ENCODE results near the gene ENPP1.

Gene ENPP1

DNA sequence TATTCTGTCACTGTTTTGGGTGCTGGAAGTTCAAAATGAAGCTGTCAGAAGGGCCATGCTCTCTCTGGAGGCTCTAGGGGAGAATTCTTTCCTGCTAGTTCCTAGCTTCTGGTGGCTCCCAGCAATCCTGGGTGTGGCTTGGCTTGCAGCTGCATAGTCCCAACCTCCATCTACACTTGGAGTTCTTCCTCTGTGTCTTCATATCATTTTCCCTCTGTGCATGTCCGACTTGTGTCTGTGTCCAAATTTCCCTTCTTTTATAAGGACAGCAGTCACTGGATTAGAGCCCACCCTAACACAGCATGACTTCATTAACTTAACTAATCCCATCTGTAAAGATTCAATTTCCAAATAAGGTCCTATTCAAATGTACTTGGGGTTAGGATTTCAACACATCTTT lies 23.3 kb upstream of the ENPP1 start:
- no peak for DNase-seq (ENCODE audit: low read depth in 2 of 2, low spot score in 1 of 2)

DNA sequence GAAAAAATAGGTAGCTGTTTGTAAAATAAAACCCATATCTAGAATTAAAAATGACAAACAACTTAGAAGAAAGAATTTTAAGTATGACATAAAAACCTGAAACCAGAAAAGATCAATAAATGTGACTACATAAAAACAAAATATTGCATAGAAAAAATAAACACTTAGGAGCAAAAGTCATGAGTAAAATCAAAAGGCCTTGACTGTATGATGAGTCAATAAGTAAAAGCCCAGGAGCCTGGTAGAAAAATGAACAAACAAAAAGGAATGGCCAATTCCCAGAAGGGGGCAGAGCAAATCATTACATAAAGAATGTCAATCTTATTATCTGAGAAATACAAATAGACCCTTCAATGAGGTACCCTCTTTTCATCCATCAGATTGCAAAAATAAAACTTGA lies 20.7 kb upstream of the ENPP1 start:
- DNase-seq (ENCODE audit: low read depth in 2 of 2, low spot score in 1 of 2): no peak

DNA sequence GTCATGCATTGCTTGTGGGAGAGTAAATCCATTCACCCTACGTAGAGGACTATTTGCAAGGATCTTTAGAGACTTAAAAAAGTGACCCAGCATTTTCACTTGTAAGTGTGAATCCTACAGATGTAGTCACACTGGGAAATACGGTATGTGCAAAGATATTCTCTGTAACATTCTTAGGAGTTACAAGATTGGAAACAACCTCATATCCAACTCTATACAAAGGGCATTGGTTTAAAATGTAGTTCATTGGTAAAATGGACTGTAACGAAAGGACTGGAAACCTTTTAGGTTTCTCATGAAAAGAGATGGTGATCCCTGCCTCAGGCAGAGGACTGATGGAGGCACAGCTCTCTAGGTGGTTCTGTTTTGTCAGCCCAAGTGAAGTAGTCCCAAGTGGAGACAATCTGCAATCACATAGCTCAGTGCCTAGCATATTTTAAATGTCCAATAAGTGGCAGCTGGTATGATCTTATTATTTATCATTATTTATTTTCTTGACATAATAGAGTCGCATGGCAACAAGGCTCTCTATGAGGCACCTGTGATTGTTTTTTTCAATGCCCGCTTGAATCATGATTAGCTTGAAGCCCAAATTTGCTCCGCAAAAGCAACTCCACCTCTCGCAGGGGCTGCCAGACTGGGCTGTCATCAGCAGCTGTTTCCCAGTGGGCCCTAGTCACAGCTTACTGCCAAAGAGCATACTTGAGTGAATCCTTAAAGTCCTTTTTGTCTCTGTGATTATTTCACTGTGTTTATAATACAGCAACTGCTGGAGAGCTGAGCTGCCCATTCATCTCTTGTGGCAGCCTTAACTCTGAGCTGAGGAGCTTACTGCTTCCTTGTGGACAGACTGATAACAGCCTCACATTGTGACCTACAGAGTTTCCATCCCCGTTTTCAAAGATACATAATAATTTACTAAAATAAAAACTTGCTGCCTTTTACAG lies 19.8 kb upstream of the ENPP1 start:
- DNase-seq (ENCODE audit: low read depth in 2 of 2, low spot score in 1 of 2): no peak

GRCh38 chr6:131789219-131789618 lies 18.6 kb upstream of the ENPP1 start:
- DNase-seq (ENCODE audit: low read depth in 2 of 2, low spot score in 1 of 2): no peak

- no peak for DNase-seq (ENCODE audit: low read depth in 2 of 2, low spot score in 1 of 2)
Observed at GRCh38 chr6:131791476-131791875, 16.3 kb upstream of the ENPP1 start.

GRCh38 chr6:131792091-131792496 lies 15.7 kb upstream of the ENPP1 start:
- DNase-seq (ENCODE audit: low read depth in 2 of 2, low spot score in 1 of 2): no peak

DNA sequence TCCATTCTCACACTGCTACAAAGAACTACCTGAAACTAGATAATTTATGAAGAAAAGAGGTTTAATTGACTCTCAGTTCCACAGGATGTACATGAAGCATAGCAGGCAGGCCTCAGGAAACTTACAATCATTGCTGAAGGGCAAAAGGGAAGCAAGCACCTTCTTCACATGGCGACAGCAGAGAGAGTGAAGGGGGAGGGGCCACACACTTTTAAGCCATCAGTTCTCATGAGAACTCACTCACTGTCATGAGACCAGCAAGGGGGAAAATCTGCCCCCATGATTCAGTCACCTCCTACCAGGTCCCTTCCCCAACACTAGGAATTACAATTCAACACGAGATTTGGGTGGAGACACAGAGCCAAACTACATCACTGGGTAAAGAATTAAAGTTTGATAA lies 12.5 kb upstream of the ENPP1 start:
- no peak for DNase-seq (ENCODE audit: low read depth in 2 of 2, low spot score in 1 of 2)

DNA sequence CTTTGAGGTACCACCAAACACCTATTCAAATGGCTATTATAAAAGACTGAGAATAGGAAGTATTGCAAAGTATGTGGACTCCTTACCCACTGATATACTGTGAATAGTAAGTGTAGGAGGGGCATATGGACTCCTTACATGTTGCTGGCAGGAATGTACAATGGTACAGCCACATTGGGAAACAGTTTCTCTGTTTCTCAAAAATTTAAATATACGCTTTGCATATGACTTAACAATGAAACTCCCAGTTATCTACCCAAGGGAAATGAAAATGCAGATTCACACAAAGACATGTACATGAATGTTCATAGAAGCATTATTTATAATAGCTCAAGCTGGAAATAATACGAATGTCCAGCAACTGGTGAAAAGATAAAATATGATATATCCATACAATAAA lies 5.5 kb upstream of the ENPP1 start:
- no peak for DNase-seq (ENCODE audit: low read depth in 2 of 2, low spot score in 1 of 2)

- DNase-seq (ENCODE audit: low read depth in 2 of 2, low spot score in 1 of 2): no peak
Observed at GRCh38 chr6:131803007-131803769, 4.6 kb upstream of the ENPP1 start.

DNA sequence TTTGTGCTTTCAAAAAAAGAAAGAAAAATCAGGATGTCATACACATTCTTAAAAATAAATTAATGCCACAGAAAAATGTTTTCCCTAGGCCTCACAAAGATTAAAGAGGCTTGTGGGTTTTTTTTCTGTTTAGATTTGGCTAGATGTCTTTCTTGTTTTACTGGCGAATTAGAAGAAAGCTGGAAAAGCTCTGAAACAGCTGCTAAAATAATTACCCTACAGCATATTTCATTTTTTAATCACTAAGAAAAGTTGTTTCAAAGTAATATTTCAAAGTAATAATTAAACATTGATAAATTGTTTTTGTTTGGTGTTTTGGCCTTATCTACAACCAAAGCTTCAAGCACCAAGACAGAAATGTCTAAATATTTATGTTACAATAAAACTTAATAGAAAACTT lies 3.7 kb upstream of the ENPP1 start:
- DNase-seq (ENCODE audit: low read depth in 2 of 2, low spot score in 1 of 2): no peak

DNA sequence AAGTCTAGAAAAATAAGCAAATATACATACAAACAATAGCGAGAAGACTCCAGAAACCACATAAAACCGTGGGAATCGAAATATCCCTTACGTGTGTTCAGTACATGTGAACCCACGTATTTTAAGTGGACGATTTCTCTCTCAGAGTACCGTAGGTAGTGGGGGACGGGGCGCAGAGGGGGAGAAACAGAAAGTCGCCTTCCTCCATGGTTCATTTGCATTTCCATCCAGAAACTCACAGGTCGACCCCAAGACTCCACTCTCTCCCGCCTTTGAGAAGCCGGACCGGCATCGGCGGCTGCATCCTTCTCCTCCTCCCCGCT lies 538 bp upstream of the ENPP1 start:
- no peak for DNase-seq (ENCODE audit: low read depth in 2 of 2, low spot score in 1 of 2)

DNA sequence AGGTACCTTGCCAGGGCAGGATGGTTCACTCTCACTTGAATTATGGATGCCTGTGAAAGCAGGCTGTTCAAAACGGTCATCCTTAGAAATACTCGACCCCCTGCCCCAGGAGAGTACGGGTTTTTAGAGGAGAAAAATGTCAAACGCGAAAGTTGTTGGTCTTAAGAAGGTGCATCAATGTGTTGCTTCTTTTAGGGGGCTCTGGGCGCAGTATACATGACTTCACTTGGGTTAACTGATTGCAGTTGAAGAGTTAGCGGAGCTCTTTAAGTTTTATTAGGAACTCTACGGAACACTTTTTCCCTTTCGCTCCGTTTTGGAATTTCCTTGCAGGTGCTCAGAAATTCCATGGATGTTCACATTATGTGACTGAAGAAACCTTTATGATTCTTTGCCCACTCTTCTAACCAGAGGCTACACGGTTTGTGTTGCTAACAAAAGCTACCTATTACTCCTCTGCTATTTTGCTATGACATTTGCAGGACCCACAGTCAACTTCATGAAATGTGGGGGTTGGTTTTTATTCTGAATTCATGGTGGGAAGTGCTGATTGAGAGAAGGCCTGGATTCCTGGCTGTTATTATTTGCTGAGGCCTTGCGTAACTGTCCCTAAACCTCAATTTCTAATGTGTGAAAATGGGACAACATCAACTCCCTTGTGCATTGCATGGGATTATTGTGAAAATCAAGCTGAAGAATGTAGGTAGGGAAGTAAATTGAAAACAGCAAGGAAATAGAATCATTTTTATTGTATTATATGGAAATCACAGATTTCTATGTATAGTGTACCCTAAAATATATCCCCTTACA lies 845 bp downstream of the ENPP1 start:
- DNase-seq (ENCODE audit: low read depth in 2 of 2, low spot score in 1 of 2): no peak

GRCh38 chr6:131811500-131811899 lies 3.7 kb downstream of the ENPP1 start:
- no peak for DNase-seq (ENCODE audit: low read depth in 2 of 2, low spot score in 1 of 2)

- no peak for DNase-seq (ENCODE audit: low read depth in 2 of 2, low spot score in 1 of 2)
Observed at GRCh38 chr6:131813991-131814390, 6.2 kb downstream of the ENPP1 start.

GRCh38 chr6:131816869-131817268 lies 9.0 kb downstream of the ENPP1 start:
- no peak for DNase-seq (ENCODE audit: low read depth in 2 of 2, low spot score in 1 of 2)

DNA sequence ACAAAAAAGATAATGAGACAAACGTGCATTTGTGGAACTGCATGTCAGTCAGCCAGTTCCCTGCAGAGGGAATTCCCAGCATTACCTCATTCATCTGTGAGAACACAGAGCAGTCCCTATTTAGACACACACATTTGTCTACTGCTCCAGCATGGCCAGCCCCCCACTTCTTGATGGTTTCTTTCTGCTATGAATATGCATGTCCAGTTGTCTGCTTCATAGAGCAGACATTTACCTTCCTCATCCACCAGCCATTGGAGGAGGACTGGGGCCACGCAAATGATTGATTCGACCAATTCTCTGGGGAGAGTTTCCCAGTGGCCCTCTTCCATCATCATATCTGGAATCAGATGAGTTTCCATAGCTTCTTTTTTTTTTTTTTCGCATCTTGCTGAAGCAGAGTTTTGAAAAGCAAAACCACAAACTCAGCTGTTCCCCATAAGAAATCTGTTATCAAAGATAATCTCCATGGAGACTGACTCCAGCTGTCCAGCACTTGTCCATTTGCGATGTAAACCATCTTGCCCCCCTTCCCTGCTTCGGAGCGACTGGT lies 11.8 kb downstream of the ENPP1 start:
- DNase-seq (ENCODE audit: low read depth in 2 of 2, low spot score in 1 of 2): no peak

GRCh38 chr6:131821010-131821807 lies 13.4 kb downstream of the ENPP1 start:
- no peak for DNase-seq (ENCODE audit: low read depth in 2 of 2, low spot score in 1 of 2)

- no peak for DNase-seq (ENCODE audit: low read depth in 2 of 2, low spot score in 1 of 2)
Observed at GRCh38 chr6:131822119-131822518, 14.3 kb downstream of the ENPP1 start.

DNA sequence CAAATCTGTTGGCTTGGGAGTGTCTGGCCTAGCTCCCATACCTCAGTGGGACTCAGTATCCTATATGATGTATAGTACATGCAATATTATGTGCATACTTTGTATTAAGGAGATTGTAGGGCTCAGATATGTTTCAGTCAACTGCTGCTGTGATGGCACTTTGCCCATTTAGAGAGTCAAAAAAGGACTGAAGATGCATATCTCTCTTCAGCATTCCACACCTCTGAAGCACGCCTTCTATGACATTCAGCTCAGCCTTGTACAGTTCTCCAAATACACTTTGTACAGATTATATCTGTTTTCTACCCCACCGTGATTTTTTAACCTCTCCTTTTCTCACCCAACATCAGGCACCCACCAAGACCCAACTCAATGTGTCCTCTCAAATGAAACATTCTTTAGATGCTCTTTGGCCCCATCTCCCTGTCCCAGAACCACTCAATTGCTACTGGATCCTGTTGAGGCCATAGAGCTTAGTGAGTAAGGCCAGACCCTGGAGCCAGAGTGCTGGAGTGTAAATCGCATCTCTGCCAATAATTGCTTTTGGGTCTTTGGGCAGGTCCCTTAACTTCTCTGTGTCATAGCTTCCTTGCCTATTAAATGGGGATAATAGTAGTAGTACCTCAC lies 15.6 kb downstream of the ENPP1 start:
- DNase-seq (ENCODE audit: low read depth in 2 of 2, low spot score in 1 of 2): no peak

DNA sequence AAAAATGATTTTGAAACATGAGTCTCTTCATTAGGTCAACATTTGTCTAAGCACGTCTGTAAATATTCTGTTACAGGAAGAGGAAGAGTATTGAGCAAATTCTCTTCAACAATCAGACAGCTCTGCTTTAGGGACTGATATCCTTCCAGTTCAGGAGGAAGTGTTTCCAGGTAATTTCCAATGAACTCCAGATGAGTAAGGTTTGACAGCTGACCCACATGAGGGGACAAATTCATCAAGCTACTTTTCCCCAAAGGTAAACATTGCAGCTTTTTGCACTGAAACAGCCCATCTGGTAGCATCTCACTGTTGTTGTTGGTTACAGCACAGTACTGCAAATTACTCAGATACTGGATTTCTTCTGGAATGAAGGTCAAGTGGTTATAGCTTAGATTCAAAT lies 18.1 kb downstream of the ENPP1 start:
- DNase-seq (ENCODE audit: low read depth in 2 of 2, low spot score in 1 of 2): no peak

All from stimulated activated CD8-positive, alpha-beta memory T cell treated with anti-CD3 and anti-CD28 coated beads, Interleukin-4, amount 100 ng/mL, for 4 hours (primary cell).